ENCODE data around the gene TK2. TPM values are rescaled to one million over a fixed set of nuclear protein-coding genes. Genes with fewer than 3 reads are reported as not detected.

The TK2 gene
- total and polyA plus RNA-seq, 9 of the 15 experiments (the other 6 are each of a cell fraction or from before 2014, with no cell fraction given) = 1.1 to 10.2 (median 5.3) TPM

GRCh38 chr16:66551348-66551759 lies 1.4 kb upstream of the TK2 start (continued):
- TF ChIP-seq SIX5 (IDR thresholded peaks at IDR 0.05; ENCODE audit: borderline replicate concordance in 1 of 2, insufficient read depth in 1 of 2, low read depth in 1 of 2, low read length in 2 of 2) (no peak), ZNF584 (CRISPR knock-in tag; IDR thresholded peaks at IDR 0.05; ENCODE audit: low read depth) (no peak), SMAD1 (IDR thresholded peaks at IDR 0.05; ENCODE audit: low read depth, low read length, partially characterized antibody) (no peak), CBX5 (IDR thresholded peaks at IDR 0.05; ENCODE audit: borderline replicate concordance, low read depth) (no peak), MEIS2 (IDR thresholded peaks at IDR 0.05; ENCODE audit: partially characterized antibody) (peak; percentile 18), EHMT2 (IDR thresholded peaks at IDR 0.05) (0 out of 2 replicates have a peak, but pooled peaks have one; percentile 28), ZNF583 (CRISPR knock-in tag; IDR thresholded peaks at IDR 0.05) (no peak), ZKSCAN8 (CRISPR knock-in tag; IDR thresholded peaks at IDR 0.05) (no peak), SMAD2 (IDR thresholded peaks at IDR 0.05; ENCODE audit: low read depth, low read length) (no peak), OTX1 (CRISPR knock-in tag; IDR thresholded peaks at IDR 0.05) (no peak), LARP7 (IDR thresholded peaks at IDR 0.05) (no peak), ZFPM2 (CRISPR knock-in tag; IDR thresholded peaks at IDR 0.05) (no peak), SAP30 (IDR thresholded peaks at IDR 0.05; ENCODE audit: borderline replicate concordance, insufficient read depth, low read depth, low read length, poor library complexity, severe bottlenecking) (no peak), ELK3 (CRISPR knock-in tag; IDR thresholded peaks at IDR 0.05) (no peak), POLR3A (IDR thresholded peaks at IDR 0.05; ENCODE audit: borderline replicate concordance, extremely low read depth, insufficient read depth, insufficient read length) (no peak), DEAF1 (CRISPR knock-in tag; IDR thresholded peaks at IDR 0.05) (no peak), NFATC3 (IDR thresholded peaks at IDR 0.05) (no peak), ZBTB9 (CRISPR knock-in tag; IDR thresholded peaks at IDR 0.05) (no peak), MBD2 (IDR thresholded peaks at IDR 0.05; ENCODE audit: borderline replicate concordance, low read depth) (no peak), CHD4 (IDR thresholded peaks at IDR 0.05; ENCODE audit: insufficient read depth, insufficient replicate concordance, low read depth, low read length, poor library complexity, severe bottlenecking) (no peak), GABPA (tag; conservative IDR thresholded peaks at IDR 0.05; ENCODE audit: low read depth) (peak; percentile 64), PURB (CRISPR knock-in tag; IDR thresholded peaks at IDR 0.05; ENCODE audit: low read depth) (no peak), ZNF551 (CRISPR knock-in tag; IDR thresholded peaks at IDR 0.05) (no peak), TSC22D4 (tag; IDR thresholded peaks at IDR 0.05) (no peak), ZNF165 (CRISPR knock-in tag; IDR thresholded peaks at IDR 0.05; ENCODE audit: borderline replicate concordance) (no peak), HDGF (IDR thresholded peaks at IDR 0.05) (no peak), ZSCAN29 (IDR thresholded peaks at IDR 0.05) (no peak)
